Fibroblast of the conjunctiva (primary cell): Measurements from ENCODE around the gene GRK1.
A peak's percentile ranks its signal among the peaks of the same experiment; 100 is the strongest.

Source experiments
- DNase-seq: peaks from one replicate; pipeline ENCODE4 v3.0.0-alpha.2; 2010; ENCODE audit warnings: low read depth

GRK1 gene

DNA sequence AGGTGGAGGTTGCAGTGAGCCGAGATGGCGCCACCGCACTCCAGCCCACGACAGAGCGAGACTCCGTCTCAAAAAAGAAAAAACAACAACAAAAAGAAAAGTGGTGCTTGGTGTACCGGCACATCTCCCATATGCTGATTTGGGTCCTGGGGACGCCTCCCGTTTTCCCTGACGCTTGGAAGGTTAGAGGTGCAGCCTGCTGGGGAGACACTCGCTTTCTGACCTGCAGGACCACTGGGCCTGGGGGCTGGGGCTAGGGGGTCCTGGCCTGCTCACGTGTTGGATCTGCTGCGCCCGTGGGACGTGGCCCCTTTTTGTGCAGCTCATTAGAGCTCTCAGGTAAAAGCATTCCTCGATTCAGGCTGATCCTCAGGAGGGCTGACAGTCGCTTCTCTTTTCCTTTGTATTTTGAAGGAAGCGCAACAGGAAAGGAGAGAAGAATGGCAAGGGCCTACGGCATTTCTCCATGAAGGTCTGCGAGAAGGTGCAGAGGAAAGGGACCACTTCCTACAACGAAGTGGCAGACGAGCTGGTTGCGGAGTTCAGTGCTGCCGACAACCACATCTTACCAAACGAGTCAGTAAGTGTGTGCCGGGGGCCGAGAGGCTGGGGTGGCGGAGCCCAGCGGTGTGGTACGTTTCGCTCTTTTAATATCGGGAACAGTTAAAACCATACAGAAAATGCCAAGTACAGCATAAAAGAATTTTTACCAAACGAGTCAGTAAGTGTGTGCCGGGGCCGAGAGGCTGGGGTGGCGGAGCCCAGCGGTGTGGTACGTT is 34.1 kb upstream of the GRK1 start:
- no peak for DNase-seq

GRCh38 chr13:113633485-113633873 is 33.5 kb upstream of the GRK1 start:
- no peak for DNase-seq

DNA sequence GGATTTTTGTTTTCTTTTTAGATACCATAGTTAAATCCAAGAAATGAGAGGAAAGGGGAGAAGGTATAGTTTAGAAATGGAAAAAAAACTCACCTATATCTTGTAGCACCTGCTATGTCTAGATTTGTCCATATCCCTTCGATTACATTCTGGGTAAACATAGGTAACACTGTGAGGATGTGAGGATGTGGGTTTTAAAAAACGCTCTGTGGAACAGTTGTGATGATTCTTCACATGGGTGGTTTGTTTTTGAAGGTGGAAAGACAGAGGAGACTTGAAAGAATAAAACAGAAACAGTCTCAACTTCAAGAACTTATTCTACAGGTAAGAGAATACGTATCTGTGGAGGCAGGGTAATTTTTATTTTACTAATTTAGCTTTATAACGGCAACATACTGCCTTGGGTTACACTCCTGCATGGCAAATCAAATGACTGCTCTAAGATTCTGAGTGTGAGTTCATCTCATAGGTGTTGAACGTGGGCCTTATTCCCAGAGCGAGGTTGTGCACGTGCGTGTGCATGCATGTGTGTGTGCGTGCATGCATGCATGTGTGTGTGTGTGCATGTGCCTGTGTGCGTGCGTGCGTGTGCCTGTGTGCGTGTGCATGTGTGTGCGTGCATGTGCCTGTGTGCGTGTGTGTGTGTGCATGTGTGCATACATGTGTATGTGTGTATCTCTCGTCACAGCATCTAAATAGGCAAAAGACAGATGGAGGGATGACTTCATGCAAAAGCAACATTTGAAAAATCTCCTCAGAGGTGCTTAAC is 32.6 kb upstream of the GRK1 start:
- no peak for DNase-seq

- DNase-seq = no peak
Measured at GRCh38 chr13:113635048-113635420, 32.0 kb upstream of the GRK1 start.

DNA sequence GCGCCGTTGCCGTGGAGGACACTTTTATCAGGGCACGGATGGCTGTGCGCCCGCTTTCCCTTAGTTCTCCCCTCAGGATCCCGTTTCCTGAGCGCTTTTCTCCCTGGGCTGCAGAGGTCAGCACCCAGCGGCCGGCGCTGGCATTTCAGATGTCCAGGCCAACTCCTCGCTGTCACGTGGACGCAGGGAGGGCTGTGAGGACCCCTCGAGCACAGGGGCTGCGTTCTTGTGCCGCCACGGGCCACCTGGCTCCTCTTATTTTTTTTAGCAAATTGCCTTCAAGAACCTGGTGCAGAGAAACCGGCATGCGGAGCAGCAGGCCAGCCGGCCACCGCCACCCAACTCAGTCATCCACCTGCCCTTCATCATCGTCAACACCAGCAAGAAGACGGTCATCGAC is 31.3 kb upstream of the GRK1 start:
- DNase-seq = no peak

DNA sequence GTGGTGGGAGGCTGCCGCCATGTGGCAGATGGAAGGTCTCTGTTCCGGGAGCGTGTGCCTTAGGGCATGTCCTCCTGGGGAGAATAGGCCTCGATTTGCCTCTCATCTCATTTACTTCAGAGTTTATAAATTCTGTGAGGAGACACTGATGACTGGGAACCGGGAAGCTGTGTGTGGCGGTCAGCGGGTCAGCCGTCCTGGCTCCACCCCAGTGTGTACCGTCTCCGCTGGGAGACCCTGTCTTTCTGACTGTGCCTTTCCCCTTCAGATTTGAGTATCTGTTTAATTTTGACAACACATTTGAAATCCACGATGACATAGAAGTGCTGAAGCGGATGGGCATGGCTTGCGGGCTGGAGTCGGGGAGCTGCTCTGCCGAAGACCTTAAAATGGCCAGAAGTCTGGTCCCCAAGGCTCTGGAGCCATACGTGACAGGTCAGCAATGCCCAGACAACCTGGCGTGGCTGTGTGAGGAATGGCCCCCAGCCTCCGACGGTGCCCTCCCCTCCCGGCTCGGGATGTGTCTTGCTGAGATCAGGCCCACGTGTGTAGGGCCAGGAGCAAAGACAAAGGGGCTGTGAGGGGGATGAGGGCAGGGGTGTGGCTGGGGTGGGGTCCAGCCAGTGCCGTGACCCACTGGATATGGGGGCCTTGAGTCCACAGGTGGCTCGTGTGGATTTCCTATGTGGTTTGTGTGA is 30.6 kb upstream of the GRK1 start:
- DNase-seq = no peak

GRCh38 chr13:113637262-113638160 is 29.5 kb upstream of the GRK1 start:
- DNase-seq = no peak

DNA sequence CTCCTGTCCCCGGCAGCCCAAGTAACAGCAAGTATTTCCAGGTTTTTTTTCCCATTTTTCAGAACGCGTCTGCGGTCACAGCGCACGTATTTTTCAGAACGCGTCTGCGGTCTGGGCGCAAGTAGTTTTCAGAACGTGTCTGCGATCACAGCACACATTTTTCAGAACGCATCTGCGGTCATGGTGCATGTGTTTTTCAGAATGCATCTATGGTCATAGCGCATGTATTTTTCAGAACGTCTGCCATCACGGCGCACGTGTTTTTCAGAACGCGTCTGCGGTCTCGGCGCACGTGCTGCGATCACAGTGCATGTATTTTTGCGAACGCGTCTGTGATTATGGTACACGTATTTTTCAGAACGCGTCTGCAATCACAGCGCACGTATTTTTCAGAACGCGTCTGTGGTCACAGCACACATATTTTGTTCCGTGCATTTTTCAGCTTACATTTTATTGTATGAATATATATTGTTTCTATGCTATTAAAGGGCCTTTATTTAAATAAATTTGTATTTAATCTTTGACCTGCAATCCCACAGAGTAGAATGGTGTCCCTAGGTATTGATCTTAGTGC is 28.8 kb upstream of the GRK1 start:
- DNase-seq = no peak

- no peak for DNase-seq
Measured at GRCh38 chr13:113638806-113639205, 28.2 kb upstream of the GRK1 start.

DNA sequence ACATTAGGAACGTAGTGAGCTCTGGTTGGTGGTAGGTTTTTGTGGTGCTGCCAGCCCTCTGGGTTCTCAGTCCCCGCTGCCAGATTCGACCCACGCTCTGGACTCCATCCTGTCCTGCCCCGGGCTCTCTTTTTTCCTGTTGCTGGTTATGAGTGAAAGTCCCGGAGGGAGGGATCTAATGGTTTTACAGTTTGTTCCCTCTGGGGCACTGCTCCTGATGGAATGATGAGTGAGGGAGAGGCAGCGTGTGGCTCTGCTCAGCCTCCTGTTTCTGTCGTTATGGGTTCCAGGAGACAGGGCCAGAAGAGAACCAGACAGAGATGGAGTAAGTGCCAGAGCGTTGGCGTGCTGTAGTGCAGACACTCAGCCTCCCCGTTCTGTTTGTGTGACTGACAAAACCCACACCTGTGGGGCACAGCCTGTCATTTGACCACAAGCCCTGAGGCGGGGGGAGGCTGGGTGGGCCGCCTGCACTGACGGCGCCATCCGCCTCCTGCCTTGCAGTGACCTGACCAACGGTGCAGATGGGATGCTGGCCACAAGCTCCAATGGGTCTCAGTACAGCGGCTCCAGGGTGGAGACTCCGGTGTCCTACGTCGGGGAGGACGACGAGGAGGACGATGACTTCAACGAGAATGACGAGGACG is 27.3 kb upstream of the GRK1 start:
- DNase-seq = no peak

DNA sequence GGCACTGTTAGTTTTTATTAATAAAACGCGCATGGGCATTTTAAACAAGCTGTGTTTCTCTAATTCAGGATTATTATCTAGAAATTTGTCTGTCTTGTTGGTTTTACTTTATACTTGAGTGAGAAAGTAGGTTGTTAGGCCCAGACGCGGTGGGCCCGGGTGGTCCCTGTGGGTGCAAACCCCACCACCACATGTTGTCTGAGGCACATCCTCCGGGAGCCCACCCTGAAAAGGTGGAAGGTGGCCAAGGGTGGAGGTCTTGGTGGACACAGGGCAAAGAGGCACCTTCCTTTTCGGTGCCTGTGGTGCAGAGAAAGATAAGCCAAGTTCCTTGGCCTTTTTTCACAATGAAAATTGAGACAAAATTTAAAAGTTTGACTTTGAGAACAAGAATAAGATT is 25.6 kb upstream of the GRK1 start:
- DNase-seq = no peak

GRCh38 chr13:113642563-113642962 is 24.5 kb upstream of the GRK1 start:
- DNase-seq = no peak

- no peak for DNase-seq
Measured at GRCh38 chr13:113643593-113643992, 23.4 kb upstream of the GRK1 start.

GRCh38 chr13:113644800-113645199 is 22.2 kb upstream of the GRK1 start:
- DNase-seq = no peak

GRCh38 chr13:113645329-113645728 is 21.7 kb upstream of the GRK1 start:
- DNase-seq = no peak

DNA sequence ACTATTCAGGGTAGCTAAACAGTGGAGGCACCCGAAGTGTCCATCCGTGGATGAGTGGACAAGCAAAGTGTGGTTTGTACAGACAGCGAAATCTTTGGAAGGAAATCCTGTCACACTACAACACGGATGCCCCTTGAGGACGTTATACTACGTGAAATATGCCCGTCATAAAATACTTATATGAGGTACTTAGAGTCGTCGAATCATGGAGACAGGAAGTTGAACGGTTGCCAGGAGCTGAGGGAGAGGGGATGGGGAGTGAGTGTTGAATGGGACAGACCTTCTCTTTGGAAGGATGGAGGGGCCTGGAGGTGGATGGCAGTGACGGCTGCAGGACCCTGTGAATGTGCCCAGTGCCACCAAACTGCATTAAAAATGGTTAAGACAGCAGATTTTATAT is 20.6 kb upstream of the GRK1 start:
- no peak for DNase-seq

GRCh38 chr13:113646921-113647340 is 20.1 kb upstream of the GRK1 start:
- no peak for DNase-seq

GRCh38 chr13:113647351-113648215 is 19.4 kb upstream of the GRK1 start:
- DNase-seq = peak; percentile 54

GRCh38 chr13:113648216-113648610 is 18.8 kb upstream of the GRK1 start:
- no peak for DNase-seq

GRCh38 chr13:113649212-113649611 is 17.8 kb upstream of the GRK1 start:
- no peak for DNase-seq
